ACC112 (cell line): ENCODE data around the gene MCEE.
"Not testable (repeated sequence)": the region's sequence is repeated elsewhere in the genome, so short reads cannot be mapped to it uniquely, and the experiment has no call there.

Experiments
- H2AFZ ChIP-seq: fragments of 200-600 bp; sonication (generic); one replicate; pipeline ENCODE4 v1.6.0; 2017; ENCODE audit warnings: antibody characterized with exemption, low read length; ENCODE audit not compliant: unreplicated experiment
- H3K27ac ChIP-seq: fragments of 200-600 bp; sonication (generic); 2 replicates; pipeline ENCODE4 v1.5.1; 2014; ENCODE audit warnings: low read depth, mild to moderate bottlenecking, antibody characterized with exemption, low read length, moderate library complexity
- H3K27me3 ChIP-seq: fragments of 200-600 bp; sonication (generic); 2 replicates; pipeline ENCODE4 v1.6.1; 2014; ENCODE audit warnings: mild to moderate bottlenecking, antibody characterized with exemption, low read length, moderate library complexity, mixed read lengths; ENCODE audit not compliant: insufficient read depth
- H3K36me3 ChIP-seq: fragments of 200-600 bp; sonication (generic); 2 replicates; pipeline ENCODE4 v1.6.1; 2016; ENCODE audit warnings: mild to moderate bottlenecking, antibody characterized with exemption, low read length, moderate library complexity, mixed read lengths; ENCODE audit not compliant: insufficient read depth
- H3K4me1 ChIP-seq: fragments of 200-600 bp; sonication (generic); one replicate; pipeline ENCODE4 v1.6.1; 2016; ENCODE audit warnings: low read length, mixed read lengths; ENCODE audit not compliant: insufficient read depth, unreplicated experiment, control insufficient read depth
- H3K4me3 ChIP-seq: fragments of 200-600 bp; sonication (generic); 2 replicates; pipeline ENCODE4 v1.5.1; 2014; ENCODE audit warnings: mild to moderate bottlenecking, low read depth, low read length
- H3K79me2 ChIP-seq: fragments of 200-600 bp; sonication (generic); one replicate; pipeline ENCODE4 v1.6.0; 2016; ENCODE audit warnings: low read length; ENCODE audit not compliant: control insufficient read depth, unreplicated experiment, insufficient read depth

Gene MCEE

GRCh38 chr2:71130152-71130904, at the start of gene MCEE, which contains the start of gene MPHOSPH10:
TSS of gene MCEE (minus strand) at chr2:71130229. CDS start at chr2:71130219, 10 bp downstream.
TSS of gene MPHOSPH10 (plus strand) at chr2:71130634. CDS start at chr2:71130666, 32 bp downstream.
- H3K4me1 ChIP-seq = peaks cover 17% of the 10 kb centered on the region

GRCh38 chr2:71178836-71179235, 48.8 kb upstream of the MCEE start:
- H3K79me2 ChIP-seq, H3K36me3 ChIP-seq, H2AFZ ChIP-seq, H3K27ac ChIP-seq, H3K4me1 ChIP-seq, H3K4me3 ChIP-seq: not testable (repeated sequence)
- H3K27me3 ChIP-seq = peaks cover 33% of the 10 kb centered on the region; the same call in 1 of the 2 replicates

More at GRCh38 chr2:71130152-71130904, at the start of gene MCEE, which contains the start of gene MPHOSPH10:
- peaks cover 70% of the 10 kb centered on the region for H3K79me2 ChIP-seq
- H2AFZ ChIP-seq = peak within 1 kb of the TSS; percentile 97
- peak within 1 kb of the TSS; percentile 75 for H3K27ac ChIP-seq
- peak within 1 kb of the TSS; percentile 100 for H3K4me3 ChIP-seq
- peaks cover 8% of the 10 kb centered on the region for H3K36me3 ChIP-seq
- H3K27me3 ChIP-seq = no peaks in the 10 kb centered on the region

- Histone ChIP-seq H2AFZ (no peak overlapping the region), H3K79me2 (no peaks in the 10 kb centered on the region), H3K4me1 (no peaks in the 10 kb centered on the region), H3K27ac (no peak overlapping the region), H3K27me3 (peaks cover 33% of the 10 kb centered on the region; the same call in 1 of the 2 replicates), H3K36me3 (no peaks in the 10 kb centered on the region), H3K4me3 (no peak overlapping the region)
Measured at GRCh38 chr2:71174207-71174606, 44.2 kb upstream of the MCEE start.

- peaks cover 30% of the 10 kb centered on the region; the same call in 1 of the 2 replicates for H3K27me3 ChIP-seq
- H3K36me3 ChIP-seq = no peaks in the 10 kb centered on the region
- no peak overlapping the region for H3K4me3 ChIP-seq
- no peaks in the 10 kb centered on the region for H3K4me1 ChIP-seq
- H3K79me2 ChIP-seq = no peaks in the 10 kb centered on the region
- no peak overlapping the region for H2AFZ ChIP-seq
- no peak overlapping the region for H3K27ac ChIP-seq
Measured at GRCh38 chr2:71173096-71173495, 43.1 kb upstream of the MCEE start.

- Histone ChIP-seq H3K27me3 (no peaks in the 10 kb centered on the region), H3K4me1 (peaks cover 11% of the 10 kb centered on the region), H2AFZ (no peak overlapping the region), H3K27ac (no peak overlapping the region), H3K4me3 (peak overlapping the region; percentile 16; the same call in 1 of the 2 replicates), H3K36me3 (no peaks in the 10 kb centered on the region), H3K79me2 (no peaks in the 10 kb centered on the region)
Measured at GRCh38 chr2:71166812-71167211, 36.8 kb upstream of the MCEE start.

GRCh38 chr2:71157124-71157793, 27.2 kb upstream of the MCEE start:
- Histone ChIP-seq H3K4me3 (peak overlapping the region; percentile 64), H3K36me3 (no peaks in the 10 kb centered on the region), H3K4me1 (no peaks in the 10 kb centered on the region), H3K79me2 (no peaks in the 10 kb centered on the region), H2AFZ (peak overlapping the region; percentile 28), H3K27me3 (no peaks in the 10 kb centered on the region; the same call in 1 of the 2 replicates), H3K27ac (no peak overlapping the region)

- Histone ChIP-seq H2AFZ (no peak overlapping the region), H3K36me3 (no peaks in the 10 kb centered on the region), H3K27me3 (no peaks in the 10 kb centered on the region; the same call in 1 of the 2 replicates), H3K4me3 (peak overlapping the region; percentile 64), H3K4me1 (no peaks in the 10 kb centered on the region), H3K27ac (no peak overlapping the region), H3K79me2 (no peaks in the 10 kb centered on the region)
Measured at GRCh38 chr2:71156573-71156972, 26.5 kb upstream of the MCEE start.

GRCh38 chr2:71155846-71156245, 25.8 kb upstream of the MCEE start:
- H3K27ac ChIP-seq = no peak overlapping the region
- H3K4me1 ChIP-seq = no peaks in the 10 kb centered on the region
- H3K36me3 ChIP-seq = no peaks in the 10 kb centered on the region
- no peaks in the 10 kb centered on the region; the same call in 1 of the 2 replicates for H3K27me3 ChIP-seq
- no peak overlapping the region for H2AFZ ChIP-seq
- H3K4me3 ChIP-seq = no peak overlapping the region
- H3K79me2 ChIP-seq = no peaks in the 10 kb centered on the region

- H3K27me3 ChIP-seq = no peaks in the 10 kb centered on the region; the same call in 1 of the 2 replicates
- no peaks in the 10 kb centered on the region for H3K36me3 ChIP-seq
- H3K27ac ChIP-seq = no peak overlapping the region
- H3K4me3 ChIP-seq = no peak overlapping the region
- H3K79me2 ChIP-seq = no peaks in the 10 kb centered on the region
- no peaks in the 10 kb centered on the region for H3K4me1 ChIP-seq
- no peak overlapping the region for H2AFZ ChIP-seq
Measured at GRCh38 chr2:71154798-71155197, 24.8 kb upstream of the MCEE start.

- no peaks in the 10 kb centered on the region for H3K79me2 ChIP-seq
- peaks cover 3% of the 10 kb centered on the region; the same call in 1 of the 2 replicates for H3K36me3 ChIP-seq
- no peak overlapping the region for H3K4me3 ChIP-seq
- no peaks in the 10 kb centered on the region; the same call in 1 of the 2 replicates for H3K27me3 ChIP-seq
- no peaks in the 10 kb centered on the region for H3K4me1 ChIP-seq
- H3K27ac ChIP-seq = no peak overlapping the region
- H2AFZ ChIP-seq = no peak overlapping the region
Measured at GRCh38 chr2:71154279-71154678, 24.2 kb upstream of the MCEE start.
